Measurements from ENCODE around the gene PNISR.

Gene PNISR

DNA sequence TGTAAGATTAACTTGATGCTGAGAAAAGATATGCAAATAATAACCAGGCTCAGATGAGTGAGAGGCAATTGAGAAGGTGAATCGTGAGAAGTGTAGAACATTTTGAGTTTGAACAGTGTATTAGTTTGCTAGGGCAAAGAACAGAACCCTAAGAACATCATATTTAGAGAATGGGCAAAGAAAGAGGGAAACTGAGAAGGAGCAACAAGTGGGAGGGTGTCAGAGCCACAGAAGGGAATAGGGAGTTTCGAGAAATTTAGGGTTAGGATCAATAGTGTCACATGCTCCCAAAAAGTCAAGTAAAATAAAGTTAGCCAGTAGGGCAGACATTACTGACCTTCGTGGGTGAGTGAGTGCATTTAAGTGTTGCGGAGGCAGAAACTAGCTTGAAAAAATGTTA is 70.1 kb downstream of the PNISR start:
- TF ChIP-seq, protein P1, sequence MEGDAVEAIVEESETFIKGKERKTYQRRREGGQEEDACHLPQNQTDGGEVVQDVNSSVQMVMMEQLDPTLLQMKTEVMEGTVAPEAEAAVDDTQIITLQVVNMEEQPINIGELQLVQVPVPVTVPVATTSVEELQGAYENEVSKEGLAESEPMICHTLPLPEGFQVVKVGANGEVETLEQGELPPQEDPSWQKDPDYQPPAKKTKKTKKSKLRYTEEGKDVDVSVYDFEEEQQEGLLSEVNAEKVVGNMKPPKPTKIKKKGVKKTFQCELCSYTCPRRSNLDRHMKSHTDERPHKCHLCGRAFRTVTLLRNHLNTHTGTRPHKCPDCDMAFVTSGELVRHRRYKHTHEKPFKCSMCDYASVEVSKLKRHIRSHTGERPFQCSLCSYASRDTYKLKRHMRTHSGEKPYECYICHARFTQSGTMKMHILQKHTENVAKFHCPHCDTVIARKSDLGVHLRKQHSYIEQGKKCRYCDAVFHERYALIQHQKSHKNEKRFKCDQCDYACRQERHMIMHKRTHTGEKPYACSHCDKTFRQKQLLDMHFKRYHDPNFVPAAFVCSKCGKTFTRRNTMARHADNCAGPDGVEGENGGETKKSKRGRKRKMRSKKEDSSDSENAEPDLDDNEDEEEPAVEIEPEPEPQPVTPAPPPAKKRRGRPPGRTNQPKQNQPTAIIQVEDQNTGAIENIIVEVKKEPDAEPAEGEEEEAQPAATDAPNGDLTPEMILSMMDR (IDR thresholded peaks at IDR 0.05; ENCODE audit: low read depth, low read length), result no peak
- Histone ChIP-seq H3K27ac (no peak overlapping the region), H3K4me3 (ENCODE audit: low read depth, low read length) (no peak overlapping the region), H3K36me3 (no peaks in the 10 kb centered on the region), H3K9me3 (ENCODE audit: severe bottlenecking) (no peaks in the 10 kb centered on the region), H3K27me3 (ENCODE audit: insufficient read depth, low read depth, severe bottlenecking) (no peaks in the 10 kb centered on the region)
- no peak for DNase-seq

DNA sequence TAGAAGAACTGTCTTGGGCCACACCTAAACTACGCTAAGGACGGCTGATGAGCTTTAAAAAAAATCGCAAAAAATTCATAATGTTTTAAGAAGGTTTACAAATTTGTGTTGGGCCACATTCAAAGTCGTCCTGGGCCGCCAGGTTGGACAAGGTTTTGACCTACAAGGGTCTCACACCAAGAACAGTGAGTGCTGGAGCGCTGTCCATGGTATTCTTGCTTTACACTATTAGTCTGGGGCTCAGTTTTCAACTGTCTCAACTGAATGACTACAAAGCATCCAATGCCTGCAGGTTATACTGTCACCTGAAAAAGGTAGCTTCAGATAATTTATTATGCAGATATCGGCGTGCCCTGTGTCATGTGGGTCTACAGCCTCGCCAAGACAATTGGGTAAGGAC is 72.0 kb downstream of the PNISR start:
- TF ChIP-seq, protein P1 (IDR thresholded peaks at IDR 0.05; ENCODE audit: low read depth, low read length), result no peak
- H3K27me3 ChIP-seq (ENCODE audit: insufficient read depth, low read depth, severe bottlenecking), result no peaks in the 10 kb centered on the region
- DNase-seq, result no peak
- no peaks in the 10 kb centered on the region for H3K36me3 ChIP-seq
- H3K4me3 ChIP-seq (ENCODE audit: low read depth, low read length), result no peak overlapping the region
- no peaks in the 10 kb centered on the region for H3K9me3 ChIP-seq (ENCODE audit: severe bottlenecking)
- no peak overlapping the region for H3K27ac ChIP-seq

DNA sequence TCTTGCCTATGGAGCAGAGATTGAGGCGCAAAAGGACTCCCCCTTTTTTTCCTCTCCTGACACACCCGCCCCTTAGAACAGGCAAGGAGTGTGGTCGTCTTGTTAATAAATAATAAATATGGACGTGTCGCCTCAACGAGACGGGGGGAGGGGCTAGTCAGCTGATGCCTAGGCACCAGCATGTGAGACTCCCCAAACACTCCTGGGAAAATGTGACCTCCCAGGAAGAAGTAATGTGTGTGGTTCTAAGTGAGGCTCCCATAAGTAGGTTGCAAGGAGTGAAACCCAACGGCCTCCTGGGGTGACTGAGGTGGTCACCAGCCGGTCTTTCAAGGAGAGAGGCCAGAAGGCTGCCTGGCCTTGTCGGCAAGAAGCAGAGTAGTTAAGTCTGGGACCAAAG is 74.5 kb downstream of the PNISR start:
- no peaks in the 10 kb centered on the region for H3K9me3 ChIP-seq (ENCODE audit: severe bottlenecking)
- H3K36me3 ChIP-seq, result no peaks in the 10 kb centered on the region
- no peaks in the 10 kb centered on the region for H3K27me3 ChIP-seq (ENCODE audit: insufficient read depth, low read depth, severe bottlenecking)
- H3K4me3 ChIP-seq (ENCODE audit: low read depth, low read length), result peak overlapping the region; percentile 45
- DNase-seq, result peak; percentile 27
- TF ChIP-seq, protein P1 (IDR thresholded peaks at IDR 0.05; ENCODE audit: low read depth, low read length), result no peak
- H3K27ac ChIP-seq, result no peak overlapping the region

DNA sequence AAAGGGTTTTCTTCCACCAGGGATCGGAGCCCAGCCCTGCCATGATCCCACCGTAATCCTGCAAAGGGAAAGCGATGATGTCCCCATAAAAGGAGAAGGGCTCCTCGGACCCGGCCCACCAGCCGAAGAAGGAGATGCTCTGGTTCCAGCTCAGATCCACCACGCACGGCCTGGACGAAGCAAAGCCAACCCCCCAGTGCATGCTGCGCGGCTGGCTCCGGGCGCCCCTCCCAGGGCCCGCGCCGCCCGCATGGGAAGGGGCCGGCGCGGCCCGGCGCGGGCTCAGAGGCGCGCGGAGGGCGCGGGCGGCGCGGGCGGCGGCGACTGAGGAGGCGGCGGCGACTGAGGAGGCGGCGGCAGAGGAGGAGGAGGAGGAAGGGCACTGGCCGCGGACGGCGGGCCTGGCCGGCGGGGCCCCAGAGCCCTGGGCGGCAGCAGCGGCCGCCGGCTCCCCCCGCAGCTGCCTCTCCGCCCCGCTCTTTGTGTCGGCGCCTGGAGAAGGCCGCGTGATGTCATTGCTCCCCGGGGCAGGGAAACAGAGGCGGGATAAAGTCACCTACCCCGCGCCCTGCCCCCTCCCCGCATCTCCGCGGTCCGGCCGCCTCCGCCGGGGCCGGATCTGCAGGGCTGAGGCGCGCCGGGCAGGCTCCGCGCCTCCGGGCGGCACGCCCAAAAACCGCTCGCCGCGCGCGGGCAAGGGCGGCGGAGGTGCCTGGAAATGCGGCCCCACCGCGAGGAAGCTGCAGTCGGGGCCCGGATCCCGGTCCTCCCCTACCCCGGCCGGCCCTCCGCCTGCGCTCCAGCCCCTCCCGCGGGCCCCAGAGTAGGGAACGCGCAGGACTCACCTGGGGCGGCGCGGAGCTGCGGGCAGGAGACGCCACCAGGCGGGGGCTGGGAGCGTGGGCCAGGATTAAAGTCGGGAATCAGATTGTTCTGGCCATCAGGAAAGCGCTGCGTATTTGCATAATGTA is 75.7 kb downstream of the PNISR start, which contains the start of gene FAXC:
FAXC (minus strand) TSS at position 504 of the 971 bp plus-strand sequence; CDS start at position 202, 302 bp downstream.
- H3K9me3 ChIP-seq (ENCODE audit: severe bottlenecking), result no peaks in the 10 kb centered on the region
- TF ChIP-seq, protein P1 (IDR thresholded peaks at IDR 0.05; ENCODE audit: low read depth, low read length), result peak; percentile 36
- peak within 1 kb of the TSS; percentile 84 for H3K4me3 ChIP-seq (ENCODE audit: low read depth, low read length)
- DNase-seq, result peak; percentile 83
- no peaks in the 10 kb centered on the region for H3K27me3 ChIP-seq (ENCODE audit: insufficient read depth, low read depth, severe bottlenecking)
- H3K36me3 ChIP-seq, result no peaks in the 10 kb centered on the region
- H3K27ac ChIP-seq, result peak within 1 kb of the TSS; percentile 81

DNA sequence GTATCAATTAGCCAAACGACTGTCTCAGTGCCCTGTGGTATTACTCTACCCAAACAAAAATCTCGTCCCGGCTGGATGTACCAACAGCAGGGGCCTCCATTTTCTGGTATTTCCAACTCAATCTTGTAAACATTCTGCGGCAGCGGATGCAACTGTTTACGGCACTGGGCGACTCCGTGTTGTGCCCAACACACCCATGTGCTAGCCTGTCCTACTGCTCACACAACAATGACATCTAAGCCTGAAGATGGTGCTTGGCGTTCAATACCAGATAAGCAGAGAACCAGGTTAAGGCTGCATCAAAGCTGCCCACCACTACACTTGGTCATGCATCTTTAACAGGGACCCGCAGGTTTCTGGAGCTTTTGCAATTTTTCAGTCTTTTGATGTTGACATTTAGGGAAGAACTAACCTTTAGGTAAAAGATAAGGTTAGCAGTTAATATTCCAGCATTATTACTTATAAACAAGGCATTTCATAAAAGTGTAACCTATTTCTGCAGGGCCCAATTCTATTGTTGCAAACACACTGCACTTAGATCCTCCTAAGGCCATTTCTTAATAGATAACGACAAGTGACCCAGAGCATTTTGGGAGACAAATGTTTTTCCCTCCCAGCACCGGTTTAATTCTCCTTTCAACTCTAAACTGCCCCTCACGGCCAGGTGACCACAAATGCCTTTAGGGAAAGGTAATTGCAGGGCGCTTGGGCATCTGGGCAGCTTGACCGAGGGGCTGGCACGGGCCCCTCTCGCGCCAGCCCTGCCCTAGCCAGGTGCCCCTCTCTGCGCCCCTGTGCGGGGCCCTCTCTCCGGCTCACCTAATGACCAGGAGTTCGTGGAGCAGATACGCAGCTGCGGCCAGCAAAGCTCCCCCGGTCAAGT is 76.6 kb downstream of the PNISR start:
- Histone ChIP-seq H3K27ac (peak overlapping the region; percentile 81), H3K9me3 (ENCODE audit: severe bottlenecking) (no peaks in the 10 kb centered on the region), H3K27me3 (ENCODE audit: insufficient read depth, low read depth, severe bottlenecking) (no peaks in the 10 kb centered on the region), H3K36me3 (no peaks in the 10 kb centered on the region), H3K4me3 (ENCODE audit: low read depth, low read length) (peak overlapping the region; percentile 84)
- TF ChIP-seq, protein P1 (IDR thresholded peaks at IDR 0.05; ENCODE audit: low read depth, low read length), result no peak
- no peak for DNase-seq
